PC-3 (cell line): Measurements from ENCODE around the gene NET1. TPM values are rescaled to one million over a fixed set of nuclear protein-coding genes. Genes with fewer than 3 reads are reported as not detected.

Experiments
- ATAC-seq: fragments of 200-7000 bp; cut with Tn5 transposase; 2 replicates; pipeline ENCODE4 v1.9.1; 2020; ENCODE audit warnings: mild to moderate bottlenecking, moderate library complexity
- BruUV-seq: library from RNA; stranded (reverse); fragments of 400-500 nt; replicated peaks from 2 replicates; lab custom pipeline; 2021; lab: Mats Ljungman, UMichigan
- CTCF ChIA-PET: fragments of 300-600 bp; sonication (Branson Sonifier 250); formaldehyde crosslinking; loops from one replicate; lab custom pipeline; 2022; ENCODE audit warnings: antibody characterized with exemption; lab: Charles Lee
- POLR2A ChIA-PET: fragments of 300-600 bp; sonication (Branson Sonifier 250); formaldehyde crosslinking; loops from one replicate; lab custom pipeline; 2022; ENCODE audit warnings: antibody characterized with exemption; ENCODE audit not compliant: unreplicated experiment; lab: Charles Lee
- DNase-seq: peaks from one replicate; pipeline ENCODE4 v3.0.0-alpha.2; 2015
- H2AFZ ChIP-seq: fragments of 300-600 bp; sonication (generic); 2 replicates; pipeline ENCODE4 v1.6.0; 2016; ENCODE audit warnings: antibody characterized with exemption, low read length
- H3F3A ChIP-seq: fragments of 300-600 bp; sonication (generic); one replicate; pipeline ENCODE4 v1.6.0; 2017; ENCODE audit warnings: antibody characterized with exemption, low read length, control low read depth, mild to moderate bottlenecking; ENCODE audit not compliant: unreplicated experiment
- H3K27ac ChIP-seq: fragments of 300-600 bp; sonication (generic); 2 replicates; pipeline ENCODE4 v1.5.1; 2016; ENCODE audit warnings: mild to moderate bottlenecking, low read length
- H3K27me3 ChIP-seq: fragments of 300-600 bp; sonication (generic); 2 replicates; pipeline ENCODE4 v1.6.1; 2016; ENCODE audit warnings: low read length, mixed read lengths
- H3K36me3 ChIP-seq: fragments of 300-600 bp; sonication (generic); 2 replicates; pipeline ENCODE4 v1.6.1; 2016; ENCODE audit warnings: low read depth, mixed run types, low read length, mixed read lengths
- H3K4me1 ChIP-seq: fragments of 300-600 bp; sonication (generic); 2 replicates; pipeline ENCODE4 v1.5.1; 2016; ENCODE audit warnings: low read length; ENCODE audit not compliant: insufficient read depth
- H3K4me2 ChIP-seq: fragments of 300-600 bp; sonication (generic); 2 replicates; pipeline ENCODE4 v1.6.0; 2016; ENCODE audit warnings: low read length
- H3K4me3 ChIP-seq: fragments of 300-600 bp; sonication (generic); 2 replicates; pipeline ENCODE4 v1.5.1; 2016; ENCODE audit warnings: mild to moderate bottlenecking, low read length, mixed read lengths
- H3K79me2 ChIP-seq: fragments of 300-600 bp; sonication (generic); 2 replicates; pipeline ENCODE4 v1.6.1; 2017; ENCODE audit warnings: low read length, mixed read lengths
- H3K9ac ChIP-seq: fragments of 300-600 bp; sonication (generic); 2 replicates; pipeline ENCODE4 v1.6.0; 2016; ENCODE audit warnings: mild to moderate bottlenecking, low read length
- H3K9me2 ChIP-seq: fragments of 300-600 bp; sonication (generic); replicated peaks from 2 replicates; pipeline ENCODE4 v1.6.1; 2016; ENCODE audit warnings: mixed run types, low read length, mixed read lengths
- H3K9me3 ChIP-seq: fragments of 300-600 bp; sonication (generic); 2 replicates; pipeline ENCODE4 v1.6.1; 2016; ENCODE audit warnings: low read length, mixed read lengths
- H4K20me1 ChIP-seq: fragments of 300-600 bp; sonication (generic); 2 replicates; pipeline ENCODE4 v1.6.1; 2016; ENCODE audit warnings: low read length, mixed read lengths
- EZH2 ChIP-seq: fragments of 300-600 bp; sonication (generic); IDR thresholded peaks from one replicate; pipeline ENCODE4 v1.6.1; 2017; ENCODE audit warnings: antibody characterized with exemption, mild to moderate bottlenecking, low read length; ENCODE audit not compliant: unreplicated experiment
- EZH2phosphoT487 ChIP-seq: fragments of 300-600 bp; sonication (generic); IDR thresholded peaks from 2 replicates; pipeline ENCODE4 v1.6.1; 2018; ENCODE audit warnings: mild to moderate bottlenecking, antibody characterized with exemption, low read length, borderline replicate concordance
- intact Hi-C: fragments of 100-400 bp; cut with micrococcal nuclease; formaldehyde crosslinking; loops from 2 replicates; pipeline ENCODE4 v1.9.0; 2023
- total RNA-seq: library from RNA; depleted of rRNA; stranded (reverse); fragments of >200 nt; gene quantifications from 2 replicates; pipeline ENCODE4 v1.2.3, GENCODE V29; 2014
- TF ChIP-seq, protein P1 (sequence below): fragments of 300-600 bp; sonication (generic); conservative IDR thresholded peaks from 2 replicates; pipeline ENCODE4 v1.5.1; 2017; ENCODE audit warnings: antibody characterized with exemption, low read depth, mild to moderate bottlenecking, low read length

Gene NET1
- total RNA-seq, 1 experiment from 2014 or later, result 88.2 TPM

DNA sequence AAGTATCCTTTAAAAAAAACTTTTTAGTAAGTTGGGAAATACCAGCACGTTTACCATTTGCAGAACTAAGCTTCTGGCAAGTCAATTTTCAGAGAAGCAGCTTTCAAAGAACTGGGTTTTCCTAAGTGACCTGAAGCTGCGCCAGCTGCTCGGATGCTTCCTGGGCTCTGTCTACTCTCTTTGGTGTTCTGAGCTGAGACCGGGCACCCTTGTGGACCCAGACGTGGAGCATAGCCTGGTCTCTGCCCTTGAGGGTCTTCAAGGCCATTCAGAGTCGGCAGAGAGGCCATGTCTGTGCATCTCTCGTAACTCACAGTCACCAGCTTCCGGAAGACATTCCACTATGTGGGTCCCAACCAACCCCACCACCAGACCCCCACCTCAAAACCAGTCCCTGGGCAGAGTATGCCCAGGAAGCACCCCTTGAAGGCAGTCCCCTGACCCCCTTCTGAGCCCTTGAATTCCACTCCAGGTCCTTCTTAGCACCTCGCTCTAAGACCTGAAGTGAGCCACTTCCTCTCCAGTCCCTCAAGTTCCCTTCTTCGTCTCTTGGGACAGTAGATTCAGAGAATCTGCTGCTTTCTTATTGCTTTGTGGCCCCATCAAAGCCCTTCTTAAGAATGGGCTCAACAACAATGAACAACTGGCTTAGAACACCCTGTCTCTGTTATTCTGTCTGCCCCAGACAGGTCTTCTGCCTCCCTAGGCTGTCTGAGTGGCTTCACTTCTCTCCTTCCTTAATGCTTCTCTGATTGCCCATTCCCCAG lies 78.5 kb downstream of the NET1 start:
- no peaks in the 10 kb centered on the region for H3K9me3 ChIP-seq
- H3F3A ChIP-seq, result no peaks in the 10 kb centered on the region
- ChIA-PET POLR2A (no interaction called here), CTCF (no interaction called here)
- H3K9ac ChIP-seq, result no peak overlapping the region
- H2AFZ ChIP-seq, result no peak overlapping the region
- no peak for TF ChIP-seq EZH2
- no peak for TF ChIP-seq EZH2phosphoT487
- TF ChIP-seq, protein P1, sequence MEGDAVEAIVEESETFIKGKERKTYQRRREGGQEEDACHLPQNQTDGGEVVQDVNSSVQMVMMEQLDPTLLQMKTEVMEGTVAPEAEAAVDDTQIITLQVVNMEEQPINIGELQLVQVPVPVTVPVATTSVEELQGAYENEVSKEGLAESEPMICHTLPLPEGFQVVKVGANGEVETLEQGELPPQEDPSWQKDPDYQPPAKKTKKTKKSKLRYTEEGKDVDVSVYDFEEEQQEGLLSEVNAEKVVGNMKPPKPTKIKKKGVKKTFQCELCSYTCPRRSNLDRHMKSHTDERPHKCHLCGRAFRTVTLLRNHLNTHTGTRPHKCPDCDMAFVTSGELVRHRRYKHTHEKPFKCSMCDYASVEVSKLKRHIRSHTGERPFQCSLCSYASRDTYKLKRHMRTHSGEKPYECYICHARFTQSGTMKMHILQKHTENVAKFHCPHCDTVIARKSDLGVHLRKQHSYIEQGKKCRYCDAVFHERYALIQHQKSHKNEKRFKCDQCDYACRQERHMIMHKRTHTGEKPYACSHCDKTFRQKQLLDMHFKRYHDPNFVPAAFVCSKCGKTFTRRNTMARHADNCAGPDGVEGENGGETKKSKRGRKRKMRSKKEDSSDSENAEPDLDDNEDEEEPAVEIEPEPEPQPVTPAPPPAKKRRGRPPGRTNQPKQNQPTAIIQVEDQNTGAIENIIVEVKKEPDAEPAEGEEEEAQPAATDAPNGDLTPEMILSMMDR, result no peak
- H3K4me2 ChIP-seq, result no peak overlapping the region
- no peaks in the 10 kb centered on the region for H4K20me1 ChIP-seq
- H3K79me2 ChIP-seq, result no peaks in the 10 kb centered on the region
- H3K27ac ChIP-seq, result no peak overlapping the region
- no peak overlapping the region for H3K4me3 ChIP-seq
- no TSS peak for BruUV-seq
- H3K4me1 ChIP-seq, result peaks cover 23% of the 10 kb centered on the region
- no peak for DNase-seq
- ATAC-seq, result no peak
- H3K36me3 ChIP-seq, result no peaks in the 10 kb centered on the region
- H3K9me2 ChIP-seq, result no peaks in the 10 kb centered on the region
- intact Hi-C loops, result no loop called here
- no peaks in the 10 kb centered on the region for H3K27me3 ChIP-seq

DNA sequence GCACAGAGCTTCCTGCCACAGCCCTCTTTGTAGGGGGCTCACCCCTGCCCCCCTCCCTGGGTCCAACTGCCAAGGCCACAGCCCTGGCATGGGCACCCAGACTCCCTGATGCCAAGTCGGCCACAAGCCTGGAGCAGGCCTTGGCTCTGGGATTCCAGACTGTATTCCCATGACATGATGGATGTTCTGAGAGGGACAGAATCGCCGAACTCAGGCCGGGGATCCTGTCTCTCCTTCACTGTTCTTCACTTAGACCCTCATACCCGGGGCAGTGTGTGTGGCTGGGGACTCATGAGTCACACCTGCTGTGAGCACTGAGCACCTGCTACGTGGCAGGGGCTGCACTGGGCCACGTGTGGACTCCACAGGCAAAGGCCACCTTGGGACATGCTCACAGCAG lies 79.1 kb downstream of the NET1 start:
- H3K9me3 ChIP-seq, result no peaks in the 10 kb centered on the region
- ChIA-PET POLR2A (no interaction called here), CTCF (no interaction called here)
- no peaks in the 10 kb centered on the region for H4K20me1 ChIP-seq
- no TSS peak for BruUV-seq
- no peaks in the 10 kb centered on the region for H3K79me2 ChIP-seq
- H3K4me3 ChIP-seq, result no peak overlapping the region
- H3K9ac ChIP-seq, result no peak overlapping the region
- ATAC-seq, result no peak
- H3F3A ChIP-seq, result no peaks in the 10 kb centered on the region
- no peaks in the 10 kb centered on the region for H3K27me3 ChIP-seq
- peaks cover 23% of the 10 kb centered on the region for H3K4me1 ChIP-seq
- intact Hi-C loops, result no loop called here
- no peak for DNase-seq
- H3K9me2 ChIP-seq, result no peaks in the 10 kb centered on the region
- H3K27ac ChIP-seq, result no peak overlapping the region
- H3K36me3 ChIP-seq, result no peaks in the 10 kb centered on the region
- H3K4me2 ChIP-seq, result no peak overlapping the region
- H2AFZ ChIP-seq, result no peak overlapping the region
- TF ChIP-seq EZH2 (no peak), EZH2phosphoT487 (no peak)
- TF ChIP-seq, protein P1, result no peak

DNA sequence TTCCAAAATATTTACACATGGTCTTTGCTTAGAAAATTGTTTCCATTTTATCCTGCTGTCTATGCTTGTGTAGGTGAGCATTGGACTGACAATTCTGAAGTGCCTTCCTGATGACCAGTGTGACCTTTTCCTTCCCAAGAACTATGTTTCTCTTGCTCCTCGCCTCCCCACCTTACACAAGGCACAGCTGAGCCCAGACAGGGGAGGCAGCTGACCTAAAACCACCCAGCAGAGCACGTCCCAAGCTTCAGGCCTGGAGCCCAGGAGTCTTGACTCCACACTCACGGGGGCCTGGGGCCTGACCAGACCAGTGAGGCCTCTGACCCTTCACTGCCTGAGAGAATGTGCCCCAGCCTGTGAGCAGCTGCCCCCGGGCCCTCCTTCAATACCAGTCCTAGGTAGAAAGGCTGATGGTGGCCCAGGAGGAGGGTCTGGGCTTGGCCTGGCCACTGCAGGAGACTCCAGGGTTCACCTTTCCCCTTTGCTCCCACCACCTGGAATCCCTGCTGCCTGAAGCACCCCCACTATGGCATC lies 80.0 kb downstream of the NET1 start:
- no peaks in the 10 kb centered on the region for H3F3A ChIP-seq
- no peak overlapping the region for H3K4me2 ChIP-seq
- ChIA-PET CTCF (no interaction called here), POLR2A (no interaction called here)
- BruUV-seq, result no TSS peak
- DNase-seq (no peak), ATAC-seq (no peak)
- no peak overlapping the region for H3K9ac ChIP-seq
- no peaks in the 10 kb centered on the region for H3K36me3 ChIP-seq
- no peaks in the 10 kb centered on the region for H3K79me2 ChIP-seq
- H3K9me2 ChIP-seq, result no peaks in the 10 kb centered on the region
- H3K27me3 ChIP-seq, result no peaks in the 10 kb centered on the region
- no peaks in the 10 kb centered on the region for H3K9me3 ChIP-seq
- peaks cover 23% of the 10 kb centered on the region for H3K4me1 ChIP-seq
- TF ChIP-seq EZH2 (no peak), EZH2phosphoT487 (no peak)
- TF ChIP-seq, protein P1, result no peak
- no peak overlapping the region for H2AFZ ChIP-seq
- H3K27ac ChIP-seq, result no peak overlapping the region
- no peak overlapping the region for H3K4me3 ChIP-seq
- H4K20me1 ChIP-seq, result no peaks in the 10 kb centered on the region
- intact Hi-C loops, result no loop called here
